Measurements from ENCODE around the gene HACE1. TPM values are rescaled to one million over a fixed set of nuclear protein-coding genes. Genes with fewer than 3 reads are reported as not detected.
"Not testable (repeated sequence)": the region's sequence is repeated elsewhere in the genome, so short reads cannot be mapped to it uniquely, and the experiment has no call there.

The HACE1 gene
- total RNA-seq, 4 donors from 2014 or later, result 6.1 to 17.7 (median 11.2) TPM

DNA sequence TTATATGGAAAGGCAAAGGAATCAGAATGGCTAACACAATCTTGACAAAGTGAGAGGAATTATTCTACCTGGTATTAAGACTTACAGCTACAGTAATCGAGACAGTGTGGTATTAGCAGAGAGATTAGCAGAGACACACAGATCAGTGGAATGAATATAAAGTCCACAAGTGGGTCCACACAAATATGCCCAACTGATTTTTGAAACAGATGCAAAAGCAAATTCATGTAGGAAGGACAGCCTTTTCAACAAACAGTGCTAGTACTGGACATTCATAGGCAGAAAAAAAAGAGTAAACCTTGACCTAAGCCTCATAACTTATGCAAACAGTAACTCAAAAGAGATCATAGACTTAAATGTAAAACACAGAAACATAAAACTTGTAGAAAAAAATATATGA is 22.6 kb downstream of the HACE1 start:
- TF ChIP-seq POLR2A (IDR thresholded peaks at IDR 0.05), result no peak
- TF ChIP-seq, protein P1, sequence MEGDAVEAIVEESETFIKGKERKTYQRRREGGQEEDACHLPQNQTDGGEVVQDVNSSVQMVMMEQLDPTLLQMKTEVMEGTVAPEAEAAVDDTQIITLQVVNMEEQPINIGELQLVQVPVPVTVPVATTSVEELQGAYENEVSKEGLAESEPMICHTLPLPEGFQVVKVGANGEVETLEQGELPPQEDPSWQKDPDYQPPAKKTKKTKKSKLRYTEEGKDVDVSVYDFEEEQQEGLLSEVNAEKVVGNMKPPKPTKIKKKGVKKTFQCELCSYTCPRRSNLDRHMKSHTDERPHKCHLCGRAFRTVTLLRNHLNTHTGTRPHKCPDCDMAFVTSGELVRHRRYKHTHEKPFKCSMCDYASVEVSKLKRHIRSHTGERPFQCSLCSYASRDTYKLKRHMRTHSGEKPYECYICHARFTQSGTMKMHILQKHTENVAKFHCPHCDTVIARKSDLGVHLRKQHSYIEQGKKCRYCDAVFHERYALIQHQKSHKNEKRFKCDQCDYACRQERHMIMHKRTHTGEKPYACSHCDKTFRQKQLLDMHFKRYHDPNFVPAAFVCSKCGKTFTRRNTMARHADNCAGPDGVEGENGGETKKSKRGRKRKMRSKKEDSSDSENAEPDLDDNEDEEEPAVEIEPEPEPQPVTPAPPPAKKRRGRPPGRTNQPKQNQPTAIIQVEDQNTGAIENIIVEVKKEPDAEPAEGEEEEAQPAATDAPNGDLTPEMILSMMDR (IDR thresholded peaks at IDR 0.05), result no peak
- no peak overlapping the region for H3K27ac ChIP-seq
- H3K4me1 ChIP-seq, result no peaks in the 10 kb centered on the region
- H3K36me3 ChIP-seq, result peaks cover 0 to 73% (median 0%) of the 10 kb centered on the region in 3 donors
- no peak for DNase-seq
- intact Hi-C loops (cut with DNase I), result no loop called here
- WGBS, 2 donors, result 85 to 92% methylated on average over 1 of the region's 1 CpG
- no peaks in the 10 kb centered on the region for H3K27me3 ChIP-seq
- H3K4me3 ChIP-seq, result no peak overlapping the region
- H3K9me3 ChIP-seq, result no peaks in the 10 kb centered on the region

DNA sequence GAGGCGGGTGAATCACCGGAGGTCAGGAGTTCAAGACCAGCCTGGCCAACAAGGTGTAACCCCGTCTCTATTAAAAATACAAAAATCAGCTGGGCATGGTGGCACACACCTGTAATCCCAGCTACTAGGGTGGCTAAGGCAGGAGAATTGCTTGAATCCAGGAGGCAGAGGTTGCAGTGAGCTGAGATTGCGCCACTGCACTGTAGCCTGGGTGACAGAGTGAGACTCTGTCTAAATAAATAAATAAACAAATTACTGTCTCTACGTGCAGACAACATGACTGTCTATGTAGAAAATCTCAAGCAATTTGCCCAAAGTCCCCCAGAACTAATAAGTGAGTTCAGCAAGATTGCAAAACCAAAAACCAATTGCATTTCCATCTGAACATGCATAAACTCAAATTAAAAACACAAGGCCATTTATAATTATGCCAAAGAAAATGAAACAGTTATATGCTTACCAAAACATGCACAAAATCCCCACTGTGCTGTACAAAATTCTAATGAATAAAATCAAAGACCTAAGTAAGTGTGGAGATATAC is 23.2 kb downstream of the HACE1 start:
- H3K27me3 ChIP-seq; intact Hi-C loops (cut with DNase I); H3K4me1 ChIP-seq; H3K9me3 ChIP-seq; DNase-seq; H3K27ac ChIP-seq; H3K4me3 ChIP-seq: not testable (repeated sequence)
- peaks cover 0 to 77% (median 0%) of the 10 kb centered on the region in 3 donors for H3K36me3 ChIP-seq
- WGBS, 2 donors, result 90 to 97% methylated on average over 4 to 5 of the region's 5 CpGs

DNA sequence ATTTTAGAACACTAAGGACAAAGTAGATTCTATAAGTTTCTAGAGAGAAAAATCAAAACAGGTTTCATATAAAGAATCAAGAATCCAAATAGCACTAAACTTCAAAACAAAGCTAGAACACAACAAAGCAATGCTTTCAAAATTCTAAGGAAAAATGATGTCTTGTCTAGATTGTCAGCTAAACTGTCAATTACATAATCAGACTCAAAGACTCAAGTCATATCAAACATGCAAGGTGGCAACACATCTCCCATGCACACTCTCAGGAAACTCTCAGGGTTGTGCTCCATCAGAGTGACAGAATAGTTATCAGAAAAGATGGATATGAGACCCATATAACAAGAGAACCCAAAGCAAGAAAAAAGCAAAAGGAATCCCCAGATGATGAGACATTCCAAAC is 23.9 kb downstream of the HACE1 start:
- no peak for DNase-seq
- TF ChIP-seq, protein P1 (IDR thresholded peaks at IDR 0.05), result no peak
- no peak for TF ChIP-seq POLR2A (IDR thresholded peaks at IDR 0.05)
- no peak overlapping the region for H3K27ac ChIP-seq
- H3K27me3 ChIP-seq, result no peaks in the 10 kb centered on the region
- no peak overlapping the region for H3K4me3 ChIP-seq
- H3K36me3 ChIP-seq, result peaks cover 0 to 78% (median 0%) of the 10 kb centered on the region in 3 donors
- intact Hi-C loops (cut with DNase I), result no loop called here
- no peaks in the 10 kb centered on the region for H3K9me3 ChIP-seq
- no peaks in the 10 kb centered on the region for H3K4me1 ChIP-seq

DNA sequence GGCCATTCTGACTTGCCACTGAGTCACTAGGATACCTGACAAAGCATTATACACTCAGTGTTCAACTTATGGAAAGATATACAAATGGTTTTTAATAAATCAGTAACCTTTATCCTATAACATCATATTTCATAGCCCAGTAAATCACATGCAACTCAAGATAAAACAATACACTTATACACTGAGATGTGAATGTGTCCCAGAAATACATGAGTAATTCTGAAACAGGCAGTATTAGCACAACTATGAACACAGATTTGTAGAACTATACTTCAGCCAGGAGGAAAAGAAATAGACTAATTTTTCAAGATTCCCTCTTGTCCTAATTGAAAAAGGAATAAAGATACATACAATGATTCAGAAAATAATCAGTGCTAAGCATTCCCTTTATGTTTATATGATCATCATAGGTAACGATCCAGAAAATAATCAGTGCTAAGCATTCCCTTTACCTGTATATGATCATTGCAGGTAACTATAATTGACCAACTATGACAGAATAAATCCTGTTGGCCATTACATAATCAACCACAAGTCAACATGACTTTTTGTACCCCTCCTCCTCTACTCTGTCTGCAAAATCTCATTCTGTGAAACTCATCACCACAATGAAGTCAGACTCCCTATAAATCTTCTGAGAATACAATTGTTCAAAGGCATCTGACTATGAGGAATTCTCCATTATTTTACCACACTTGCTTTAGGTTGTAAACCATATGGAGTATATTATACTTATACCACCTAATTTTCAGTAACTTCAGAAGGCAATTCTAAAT is 30.3 kb downstream of the HACE1 start:
- Histone ChIP-seq H3K4me3 (no peak overlapping the region), H3K27me3 (no peaks in the 10 kb centered on the region), H3K36me3 (peaks cover 0 to 60% (median 0%) of the 10 kb centered on the region in 3 donors), H3K4me1 (no peaks in the 10 kb centered on the region), H3K27ac (no peak overlapping the region), H3K9me3 (no peaks in the 10 kb centered on the region)
- DNase-seq, result no peak
- 90 to 96% methylated on average over 1 of the region's 1 CpG for WGBS, 2 donors
- intact Hi-C loops (cut with DNase I), result no loop called here
- TF ChIP-seq, protein P1 (IDR thresholded peaks at IDR 0.05), result no peak
- TF ChIP-seq POLR2A (IDR thresholded peaks at IDR 0.05), result no peak

DNA sequence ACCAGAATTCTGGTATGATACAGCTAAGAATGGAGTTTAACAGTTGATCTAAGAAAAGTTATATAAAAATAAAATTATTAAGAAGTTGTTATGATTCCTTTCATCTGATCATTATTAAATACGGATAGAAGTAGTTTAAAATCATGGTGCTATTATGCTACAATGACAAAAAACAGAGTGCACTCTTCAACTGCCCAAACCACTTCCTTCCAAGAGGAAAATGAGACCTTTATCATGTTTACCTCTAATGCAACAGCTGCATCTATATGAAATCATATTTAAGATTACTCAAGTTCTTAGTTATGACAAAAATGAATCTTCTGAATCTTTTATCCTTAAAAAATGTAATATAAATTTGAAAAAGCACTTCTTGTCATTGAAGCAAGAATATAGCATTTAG is 31.2 kb downstream of the HACE1 start:
- no peaks in the 10 kb centered on the region for H3K27me3 ChIP-seq
- peaks cover 0 to 55% (median 0%) of the 10 kb centered on the region in 3 donors for H3K36me3 ChIP-seq
- WGBS, 2 donors, result 66 to 77% methylated on average over 1 of the region's 1 CpG
- TF ChIP-seq, protein P1 (IDR thresholded peaks at IDR 0.05), result no peak
- TF ChIP-seq POLR2A (IDR thresholded peaks at IDR 0.05), result no peak
- no peaks in the 10 kb centered on the region for H3K4me1 ChIP-seq
- no peak overlapping the region for H3K27ac ChIP-seq
- no peak for DNase-seq
- no peaks in the 10 kb centered on the region for H3K9me3 ChIP-seq
- no peak overlapping the region for H3K4me3 ChIP-seq
- intact Hi-C loops (cut with DNase I), result no loop called here

DNA sequence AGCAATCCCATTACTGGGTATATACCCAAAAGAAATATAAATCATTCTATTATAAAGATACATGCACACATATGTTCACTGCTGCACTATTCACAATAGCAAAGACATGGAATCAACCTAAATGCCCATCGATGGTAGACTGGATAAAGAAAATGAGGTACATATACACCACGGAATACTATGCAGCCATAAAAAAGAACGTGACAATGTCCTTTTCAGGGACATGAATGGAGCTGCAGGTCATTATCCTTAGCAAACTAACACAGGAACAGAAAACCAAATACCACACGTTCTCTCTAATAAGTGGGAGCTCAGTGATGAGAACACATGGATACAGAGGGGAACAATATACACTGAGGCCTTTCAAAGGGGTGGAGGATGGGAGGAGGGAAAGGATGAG is 38.9 kb downstream of the HACE1 start:
- H3K27ac ChIP-seq; intact Hi-C loops (cut with DNase I); H3K4me3 ChIP-seq; H3K4me1 ChIP-seq; H3K9me3 ChIP-seq; H3K27me3 ChIP-seq; DNase-seq: not testable (repeated sequence)
- peaks cover 0 to 47% (median 0%) of the 10 kb centered on the region in 3 donors for H3K36me3 ChIP-seq
- WGBS, 2 donors, result 94 to 96% methylated on average over 4 of the region's 4 CpGs

Data from esophagus squamous epithelium (tissue), 5 donors.